Measurements from ENCODE around the gene ONECUT3.

GRCh38 chr19:1830568-1830967 lies 77.3 kb downstream of the ONECUT3 start:
- TF ChIP-seq CTCF (IDR thresholded peaks at IDR 0.05; ENCODE audit: low read length): no peak
- TF ChIP-seq EZH2 (optimal IDR thresholded peaks at IDR 0.05; ENCODE audit: low read depth, low read length): no peak
